K562 (cell line): Measurements from ENCODE around the gene ANKMY2. TPM values are rescaled to one million over a fixed set of nuclear protein-coding genes. Genes with fewer than 3 reads are reported as not detected.

Experiments
- ATAC-seq: fragments of 200-7000 bp; cut with Tn5 transposase; 3 replicates; pipeline ENCODE4 v1.9.1; 2020; ENCODE audit warnings: moderate library complexity
- BruUV-seq: library from RNA; stranded (reverse); fragments of 400-500 nt; replicated peaks from 2 replicates; lab custom pipeline; 2021; lab: Mats Ljungman, UMichigan
- CTCF ChIA-PET: fragments of 300-600 bp; formaldehyde crosslinking; extraction: SDS; loops from one replicate; lab custom pipeline; 2021; ENCODE audit warnings: low intra/inter-chr PET ratio; lab: Yijun Ruan, JAX
- POLR2A ChIA-PET: fragments of 300-600, 350-650 bp; sonication (Branson Sonifier 250); formaldehyde crosslinking; extraction: SDS; loops from one replicate; lab custom pipeline; 2021; ENCODE audit warnings: antibody characterized with exemption, inconsistent platforms; lab: Yijun Ruan, JAX
- DNase-seq, 4 experiments: peaks; one replicate each; pipeline versions ENCODE4 v3.0.0 to v3.0.0-alpha.2; 2011 to 2018; ENCODE audit warnings: low spot score in 3 of 4, mixed read lengths in 3 of 4; ENCODE audit errors: extremely low read depth in 1 of 4
- FAIRE-seq: peaks from 2 replicates; lab custom pipeline; 2011; peaks lifted over from hg19 to GRCh38; lab: Jason Lieb, UNC
- H2AFZ ChIP-seq: 2 replicates; pipeline ENCODE4 v1.6.0; 2011; ENCODE audit warnings: low read depth, low read length, control low read depth, inconsistent platforms
- H3K27ac ChIP-seq: fragments of 200-600 bp; 3 replicates; pipeline ENCODE4 v1.8.0; 2011; ENCODE audit warnings: low read depth, mild to moderate bottlenecking, control low read depth, inconsistent platforms, low read length, moderate library complexity, mixed read lengths; ENCODE audit errors: extremely low read depth
- H3K27me3 ChIP-seq, 2 experiments: fragments of 300-600 bp in 1 of 2; 2 replicates in 1 of 2; 3 replicates in 1 of 2; pipeline versions ENCODE4 v1.6.0 to v1.8.0; 2011; ENCODE audit warnings: inconsistent platforms in 2 of 2, low read length in 2 of 2, mild to moderate bottlenecking in 1 of 2, mixed read lengths in 1 of 2, moderate library complexity in 1 of 2; ENCODE audit not compliant: control insufficient read depth in 2 of 2, insufficient read depth in 2 of 2
- H3K36me3 ChIP-seq: fragments of 300-600 bp; 3 replicates; pipeline ENCODE4 v1.8.0; 2011; ENCODE audit warnings: mild to moderate bottlenecking, low read length, inconsistent platforms; ENCODE audit not compliant: control insufficient read depth, insufficient read depth
- H3K4me1 ChIP-seq, 2 experiments: fragments of 200-600 bp in 1 of 2; replicated peaks in 1 of 2; 2 replicates in 1 of 2; 3 replicates in 1 of 2; pipeline versions ENCODE4 v1.5.1 to v1.8.0; 2011; ENCODE audit warnings: inconsistent platforms in 2 of 2, low read length in 2 of 2, mild to moderate bottlenecking in 1 of 2, mixed read lengths in 1 of 2, moderate library complexity in 1 of 2; ENCODE audit not compliant: control insufficient read depth in 2 of 2, insufficient read depth in 2 of 2
- H3K4me2 ChIP-seq: 2 replicates; pipeline ENCODE4 v1.6.1; 2011; ENCODE audit warnings: low read length, control low read depth, inconsistent platforms, mixed read lengths; ENCODE audit not compliant: insufficient read depth
- H3K4me3 ChIP-seq: fragments of 200-600 bp; sonication (generic), shearing (Covaris generic); 2 replicates; pipeline ENCODE4 v1.5.1; 2016; ENCODE audit warnings: control low read depth, inconsistent platforms
- H3K79me2 ChIP-seq: fragments of 200-600 bp; 3 replicates; pipeline ENCODE4 v1.8.0; 2011; ENCODE audit warnings: low read length, inconsistent platforms; ENCODE audit not compliant: control insufficient read depth, insufficient read depth
- H3K9ac ChIP-seq, 2 experiments: 2 replicates each; pipeline versions ENCODE4 v1.6.0 to v1.6.1; 2011; ENCODE audit warnings: low read depth in 2 of 2, low read length in 2 of 2, control low read depth in 1 of 2, inconsistent platforms in 1 of 2, mild to moderate bottlenecking in 1 of 2, mixed read lengths in 1 of 2; ENCODE audit not compliant: insufficient read depth in 1 of 2
- H3K9me1 ChIP-seq: one replicate; pipeline ENCODE4 v1.6.0; 2011; ENCODE audit warnings: inconsistent platforms, mild to moderate bottlenecking, low read length, moderate library complexity; ENCODE audit not compliant: control insufficient read depth, insufficient read depth
- H3K9me3 ChIP-seq: replicated peaks from 2 replicates; pipeline ENCODE4 v1.5.1; 2011; ENCODE audit warnings: low read depth, low read length, inconsistent platforms; ENCODE audit not compliant: control insufficient read depth, insufficient read depth
- H4K20me1 ChIP-seq: replicated peaks from 2 replicates; pipeline ENCODE4 v1.6.1; 2011; ENCODE audit warnings: low read length, inconsistent platforms, mixed read lengths; ENCODE audit not compliant: control insufficient read depth, insufficient read depth
- ELF1 ChIP-seq: fragments of 200-800 bp; sonication (Bioruptor generic); IDR thresholded peaks from 2 replicates; pipeline ENCODE4 v1.6.1; 2016; ENCODE audit warnings: missing genetic modification characterization, missing compliant biosample characterization
- NCOA6 ChIP-seq: fragments of 450-650 bp; IDR thresholded peaks from 2 replicates; pipeline ENCODE4 v1.6.1; 2017; ENCODE audit warnings: mild to moderate bottlenecking
- NFRKB ChIP-seq: fragments of 450-650 bp; IDR thresholded peaks from 2 replicates; pipeline ENCODE4 v1.6.1; 2016; ENCODE audit warnings: low read depth
- PYGO2 ChIP-seq: fragments of 450-650 bp; IDR thresholded peaks from 2 replicates; pipeline ENCODE4 v1.6.1; 2016; ENCODE audit warnings: mild to moderate bottlenecking, missing genetic modification characterization, moderate library complexity, missing compliant biosample characterization
- ZNF133 ChIP-seq: fragments of 250-450 bp; sonication (Bioruptor Pico); IDR thresholded peaks from 2 replicates; pipeline ENCODE4 v1.4.0; 2020; ENCODE audit warnings: mild to moderate bottlenecking
- WGBS: fragments of 100-300 bp; shearing (Covaris generic); methylation state at CpG from one replicate; pipeline ENCODE4 v1.1.6; 2016; ENCODE audit warnings: low coverage, mixed read lengths; ENCODE audit not compliant: insufficient coverage; ENCODE audit errors: missing lambda C conversion rate; 5-methylcytosine and 5-hydroxymethylcytosine counted together
- in situ Hi-C: fragments of 300-500 bp; cut with MboI; formaldehyde crosslinking; loops from 4 replicates; pipeline ENCODE4 v1.15.0; 2018; ENCODE audit warnings: inconsistent platforms, mixed read lengths
- intact Hi-C: fragments of 100-400 bp; cut with micrococcal nuclease; formaldehyde crosslinking; loops from 2 replicates; pipeline ENCODE4 v1.14.2; 2022
- polyA plus RNA-seq, 8 experiments: library from polyadenylated mRNA; depleted of rRNA in 4 of 8; stranded (reverse) in 5 of 8; unstranded in 3 of 8; fragments of >200 nt; fragmentation: Nextera tagmentation in 2 of 8; fragmentation: Illumina TruSeq in 1 of 8; extraction: Ambion mirVana in 2 of 8; extraction: Trizol in 1 of 8; gene quantifications; 2 replicates each; pipeline versions ENCODE4 v1.2.1 to v1.2.3, GENCODE V29; 2011 to 2014; ENCODE audit warnings: inconsistent platforms in 1 of 8, missing spikeins in 1 of 8
- total RNA-seq, 7 experiments: library from RNA; depleted of rRNA in 6 of 7; stranded (reverse); fragments of >200 nt in 6 of 7; fragmentation: Illumina TruSeq in 2 of 7; extraction: Trizol in 2 of 7; gene quantifications; 2 replicates each; pipeline versions ENCODE4 v1.2.1 to v1.2.3, GENCODE V29; 2011 to 2021; ENCODE audit warnings: low replicate concordance in 1 of 7
- TF ChIP-seq, protein P1 (sequence below), 2 experiments: IDR thresholded peaks in 1 of 2; conservative IDR thresholded peaks in 1 of 2; 2 replicates each; pipeline ENCODE4 v1.6.1; 2016; ENCODE audit warnings: low read depth in 2 of 2, mild to moderate bottlenecking in 1 of 2, missing compliant biosample characterization in 1 of 2, missing genetic modification characterization in 1 of 2, moderate library complexity in 1 of 2
- TF ChIP-seq, protein P2 (sequence below): fragments of 200-800 bp; sonication (Bioruptor generic); IDR thresholded peaks from 2 replicates; pipeline ENCODE4 v1.6.1; 2016; ENCODE audit warnings: missing genetic modification characterization, missing compliant biosample characterization
- TF ChIP-seq, protein P3 (sequence below): fragments of 250-450 bp; sonication (Bioruptor Pico); IDR thresholded peaks from 2 replicates; pipeline ENCODE4 v1.9.0; 2021; ENCODE audit warnings: mild to moderate bottlenecking, inconsistent platforms
- TF ChIP-seq, protein P4 (sequence below): fragments of 250-450 bp; sonication (Bioruptor Pico); IDR thresholded peaks from 2 replicates; pipeline ENCODE4 v1.4.0; 2020; ENCODE audit warnings: mild to moderate bottlenecking, moderate library complexity, borderline replicate concordance

Gene ANKMY2
- total and polyA plus RNA-seq, 9 of the 15 experiments (the other 6 are each of a cell fraction or from before 2014, with no cell fraction given) = 38.9 to 71.5 (median 48.8) TPM

DNA sequence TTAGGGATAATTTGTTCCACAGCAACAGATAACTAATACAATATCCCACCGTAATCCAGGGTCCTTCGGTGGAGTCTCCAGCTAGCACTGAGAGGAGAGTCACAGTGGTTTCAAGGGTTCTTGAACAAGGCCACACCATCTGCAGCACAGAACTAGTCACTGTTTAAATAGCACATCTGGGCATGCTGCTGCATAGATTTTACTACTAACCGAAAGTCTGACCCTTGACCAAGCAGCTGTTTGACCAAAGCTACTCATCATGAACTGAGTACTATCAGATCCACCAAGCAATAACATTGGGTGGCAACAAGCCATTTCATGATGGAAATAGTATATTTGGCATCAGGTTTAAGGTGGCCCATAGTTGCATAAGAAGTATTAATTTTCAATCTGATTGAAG lies 53.2 kb downstream of the ANKMY2 start:
- ATAC-seq = no peak
- POLR2A ChIA-PET = no interaction called here
- BruUV-seq = no TSS peak
- TF ChIP-seq ZNF133 (no peak), ELF1 (tag) (no peak), NFRKB (no peak), NCOA6 (no peak), PYGO2 (tag) (no peak)
- TF ChIP-seq, protein P1, sequence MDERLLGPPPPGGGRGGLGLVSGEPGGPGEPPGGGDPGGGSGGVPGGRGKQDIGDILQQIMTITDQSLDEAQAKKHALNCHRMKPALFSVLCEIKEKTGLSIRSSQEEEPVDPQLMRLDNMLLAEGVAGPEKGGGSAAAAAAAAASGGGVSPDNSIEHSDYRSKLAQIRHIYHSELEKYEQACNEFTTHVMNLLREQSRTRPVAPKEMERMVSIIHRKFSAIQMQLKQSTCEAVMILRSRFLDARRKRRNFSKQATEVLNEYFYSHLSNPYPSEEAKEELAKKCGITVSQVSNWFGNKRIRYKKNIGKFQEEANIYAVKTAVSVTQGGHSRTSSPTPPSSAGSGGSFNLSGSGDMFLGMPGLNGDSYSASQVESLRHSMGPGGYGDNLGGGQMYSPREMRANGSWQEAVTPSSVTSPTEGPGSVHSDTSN (CRISPR knock-in tag; IDR thresholded peaks at IDR 0.05; ENCODE audit: low read depth) = no peak
- TF ChIP-seq, protein P1 (tag; conservative IDR thresholded peaks at IDR 0.05; ENCODE audit: low read depth) = no peak
- TF ChIP-seq, protein P2, sequence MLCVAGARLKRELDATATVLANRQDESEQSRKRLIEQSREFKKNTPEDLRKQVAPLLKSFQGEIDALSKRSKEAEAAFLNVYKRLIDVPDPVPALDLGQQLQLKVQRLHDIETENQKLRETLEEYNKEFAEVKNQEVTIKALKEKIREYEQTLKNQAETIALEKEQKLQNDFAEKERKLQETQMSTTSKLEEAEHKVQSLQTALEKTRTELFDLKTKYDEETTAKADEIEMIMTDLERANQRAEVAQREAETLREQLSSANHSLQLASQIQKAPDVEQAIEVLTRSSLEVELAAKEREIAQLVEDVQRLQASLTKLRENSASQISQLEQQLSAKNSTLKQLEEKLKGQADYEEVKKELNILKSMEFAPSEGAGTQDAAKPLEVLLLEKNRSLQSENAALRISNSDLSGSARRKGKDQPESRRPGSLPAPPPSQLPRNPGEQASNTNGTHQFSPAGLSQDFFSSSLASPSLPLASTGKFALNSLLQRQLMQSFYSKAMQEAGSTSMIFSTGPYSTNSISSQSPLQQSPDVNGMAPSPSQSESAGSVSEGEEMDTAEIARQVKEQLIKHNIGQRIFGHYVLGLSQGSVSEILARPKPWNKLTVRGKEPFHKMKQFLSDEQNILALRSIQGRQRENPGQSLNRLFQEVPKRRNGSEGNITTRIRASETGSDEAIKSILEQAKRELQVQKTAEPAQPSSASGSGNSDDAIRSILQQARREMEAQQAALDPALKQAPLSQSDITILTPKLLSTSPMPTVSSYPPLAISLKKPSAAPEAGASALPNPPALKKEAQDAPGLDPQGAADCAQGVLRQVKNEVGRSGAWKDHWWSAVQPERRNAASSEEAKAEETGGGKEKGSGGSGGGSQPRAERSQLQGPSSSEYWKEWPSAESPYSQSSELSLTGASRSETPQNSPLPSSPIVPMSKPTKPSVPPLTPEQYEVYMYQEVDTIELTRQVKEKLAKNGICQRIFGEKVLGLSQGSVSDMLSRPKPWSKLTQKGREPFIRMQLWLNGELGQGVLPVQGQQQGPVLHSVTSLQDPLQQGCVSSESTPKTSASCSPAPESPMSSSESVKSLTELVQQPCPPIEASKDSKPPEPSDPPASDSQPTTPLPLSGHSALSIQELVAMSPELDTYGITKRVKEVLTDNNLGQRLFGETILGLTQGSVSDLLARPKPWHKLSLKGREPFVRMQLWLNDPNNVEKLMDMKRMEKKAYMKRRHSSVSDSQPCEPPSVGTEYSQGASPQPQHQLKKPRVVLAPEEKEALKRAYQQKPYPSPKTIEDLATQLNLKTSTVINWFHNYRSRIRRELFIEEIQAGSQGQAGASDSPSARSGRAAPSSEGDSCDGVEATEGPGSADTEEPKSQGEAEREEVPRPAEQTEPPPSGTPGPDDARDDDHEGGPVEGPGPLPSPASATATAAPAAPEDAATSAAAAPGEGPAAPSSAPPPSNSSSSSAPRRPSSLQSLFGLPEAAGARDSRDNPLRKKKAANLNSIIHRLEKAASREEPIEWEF (CRISPR knock-in tag) = no peak
- TF ChIP-seq, protein P3, sequence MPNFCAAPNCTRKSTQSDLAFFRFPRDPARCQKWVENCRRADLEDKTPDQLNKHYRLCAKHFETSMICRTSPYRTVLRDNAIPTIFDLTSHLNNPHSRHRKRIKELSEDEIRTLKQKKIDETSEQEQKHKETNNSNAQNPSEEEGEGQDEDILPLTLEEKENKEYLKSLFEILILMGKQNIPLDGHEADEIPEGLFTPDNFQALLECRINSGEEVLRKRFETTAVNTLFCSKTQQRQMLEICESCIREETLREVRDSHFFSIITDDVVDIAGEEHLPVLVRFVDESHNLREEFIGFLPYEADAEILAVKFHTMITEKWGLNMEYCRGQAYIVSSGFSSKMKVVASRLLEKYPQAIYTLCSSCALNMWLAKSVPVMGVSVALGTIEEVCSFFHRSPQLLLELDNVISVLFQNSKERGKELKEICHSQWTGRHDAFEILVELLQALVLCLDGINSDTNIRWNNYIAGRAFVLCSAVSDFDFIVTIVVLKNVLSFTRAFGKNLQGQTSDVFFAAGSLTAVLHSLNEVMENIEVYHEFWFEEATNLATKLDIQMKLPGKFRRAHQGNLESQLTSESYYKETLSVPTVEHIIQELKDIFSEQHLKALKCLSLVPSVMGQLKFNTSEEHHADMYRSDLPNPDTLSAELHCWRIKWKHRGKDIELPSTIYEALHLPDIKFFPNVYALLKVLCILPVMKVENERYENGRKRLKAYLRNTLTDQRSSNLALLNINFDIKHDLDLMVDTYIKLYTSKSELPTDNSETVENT (CRISPR knock-in tag) = no peak
- TF ChIP-seq, protein P4, sequence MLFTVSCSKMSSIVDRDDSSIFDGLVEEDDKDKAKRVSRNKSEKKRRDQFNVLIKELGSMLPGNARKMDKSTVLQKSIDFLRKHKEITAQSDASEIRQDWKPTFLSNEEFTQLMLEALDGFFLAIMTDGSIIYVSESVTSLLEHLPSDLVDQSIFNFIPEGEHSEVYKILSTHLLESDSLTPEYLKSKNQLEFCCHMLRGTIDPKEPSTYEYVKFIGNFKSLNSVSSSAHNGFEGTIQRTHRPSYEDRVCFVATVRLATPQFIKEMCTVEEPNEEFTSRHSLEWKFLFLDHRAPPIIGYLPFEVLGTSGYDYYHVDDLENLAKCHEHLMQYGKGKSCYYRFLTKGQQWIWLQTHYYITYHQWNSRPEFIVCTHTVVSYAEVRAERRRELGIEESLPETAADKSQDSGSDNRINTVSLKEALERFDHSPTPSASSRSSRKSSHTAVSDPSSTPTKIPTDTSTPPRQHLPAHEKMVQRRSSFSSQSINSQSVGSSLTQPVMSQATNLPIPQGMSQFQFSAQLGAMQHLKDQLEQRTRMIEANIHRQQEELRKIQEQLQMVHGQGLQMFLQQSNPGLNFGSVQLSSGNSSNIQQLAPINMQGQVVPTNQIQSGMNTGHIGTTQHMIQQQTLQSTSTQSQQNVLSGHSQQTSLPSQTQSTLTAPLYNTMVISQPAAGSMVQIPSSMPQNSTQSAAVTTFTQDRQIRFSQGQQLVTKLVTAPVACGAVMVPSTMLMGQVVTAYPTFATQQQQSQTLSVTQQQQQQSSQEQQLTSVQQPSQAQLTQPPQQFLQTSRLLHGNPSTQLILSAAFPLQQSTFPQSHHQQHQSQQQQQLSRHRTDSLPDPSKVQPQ (CRISPR knock-in tag) = no peak

More for the DNA sequence above, 53.2 kb downstream of the ANKMY2 start:
- peaks cover 0 to 9% of the 10 kb centered on the region in 2 experiments; a peak in 2 of 5 replicates for H3K4me1 ChIP-seq
- intact Hi-C loops (no loop called here), in situ Hi-C loops (no loop called here)
- no peak overlapping the region for H3K4me2 ChIP-seq
- no peak for DNase-seq
- no peaks in the 10 kb centered on the region for H3K9me1 ChIP-seq
- no peak overlapping the region for H2AFZ ChIP-seq
- FAIRE-seq = no peak
- no peak overlapping the region for H3K9ac ChIP-seq
- no peaks in the 10 kb centered on the region for H3K27me3 ChIP-seq
- CTCF ChIA-PET = no interaction called here
- no peak overlapping the region for H3K27ac ChIP-seq
- H3K79me2 ChIP-seq = no peaks in the 10 kb centered on the region
- H3K36me3 ChIP-seq = no peaks in the 10 kb centered on the region
- no peak overlapping the region for H3K4me3 ChIP-seq
- no peaks in the 10 kb centered on the region for H3K9me3 ChIP-seq
- 88% methylated on average over 3 of the region's 3 CpGs for WGBS
- H4K20me1 ChIP-seq = no peaks in the 10 kb centered on the region
